T-helper 17 cell (primary cell): Measurements from ENCODE around the gene NRXN2. TPM values are rescaled to one million over a fixed set of nuclear protein-coding genes. Genes with fewer than 3 reads are reported as not detected.
A peak's percentile ranks its signal among the peaks of the same experiment; 100 is the strongest.

Experiments
- ATAC-seq: fragments of 150-1000 bp; cut with Tn5 transposase; 2 replicates; pipeline ENCODE4 v1.10.0; 2021; ENCODE audit warnings: mild to moderate bottlenecking, moderate library complexity
- DNase-seq, 3 donors: peaks; one replicate each; pipeline versions ENCODE4 v3.0.0 to v3.0.0-alpha.2; 2020 to 2021
- H3K9me3 ChIP-seq: one replicate; pipeline ENCODE4 v1.7.0; 2013; ENCODE audit warnings: low read length, mild to moderate bottlenecking; ENCODE audit not compliant: control insufficient read depth, poor library complexity, severe bottlenecking
- H3K27ac Mint-ChIP-seq: one replicate; pipeline ENCODE4 v1.8.0; 2022; ENCODE audit warnings: mild to moderate bottlenecking, moderate library complexity, mixed read lengths
- H3K27me3 Mint-ChIP-seq: one replicate; pipeline ENCODE4 v1.8.0; 2022; ENCODE audit warnings: mixed read lengths
- H3K36me3 Mint-ChIP-seq: one replicate; pipeline ENCODE4 v1.8.0; 2022; ENCODE audit warnings: low read depth, mixed read lengths
- H3K4me1 Mint-ChIP-seq: one replicate; pipeline ENCODE4 v1.8.0; 2022; ENCODE audit warnings: mild to moderate bottlenecking, mixed read lengths
- H3K4me3 Mint-ChIP-seq: one replicate; pipeline ENCODE4 v1.8.0; 2022; ENCODE audit warnings: mild to moderate bottlenecking, moderate library complexity, mixed read lengths
- total RNA-seq, 4 donors: library from RNA in 2 of 4; stranded (reverse) in 2 of 4; gene quantifications; one replicate each; pipeline ENCODE4 v1.2.3 and lab custom pipeline; 2022 to 2026

Gene NRXN2
- total RNA-seq, 2 donors from 2014 or later = 0.21 to 0.32 TPM

DNA sequence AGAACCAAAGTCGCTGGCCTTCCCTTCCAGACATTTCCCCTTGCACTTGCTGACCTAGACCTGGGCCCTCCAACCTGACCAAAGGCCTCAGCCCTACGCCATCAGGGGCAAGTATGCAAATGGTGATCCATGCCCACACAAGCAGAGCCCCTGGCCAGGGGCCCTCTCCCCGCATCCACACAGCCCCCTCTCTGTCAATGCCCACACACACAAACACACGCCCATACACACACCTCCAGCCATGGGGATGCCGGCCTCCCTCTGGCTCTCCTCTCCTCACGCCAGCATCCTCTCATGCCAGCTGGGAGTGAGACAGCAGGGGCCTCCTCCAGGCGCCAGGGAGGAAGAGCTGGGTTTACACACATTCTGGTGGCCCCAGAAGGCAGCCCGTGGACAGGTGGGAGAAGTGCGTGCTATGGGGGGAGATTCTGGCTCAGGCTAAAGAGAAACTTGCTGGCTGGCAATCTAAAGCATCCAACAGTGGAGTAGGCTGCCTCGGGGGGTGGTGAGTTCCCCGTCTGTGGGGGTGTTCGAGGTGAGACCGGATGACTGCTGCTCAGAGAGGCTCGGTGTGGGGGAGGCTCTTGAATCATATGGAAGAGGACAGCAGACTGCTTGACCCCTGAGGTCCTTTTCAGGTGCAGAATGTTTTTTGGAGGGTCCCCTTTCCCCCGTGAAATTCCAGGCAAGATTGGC, 4.8 kb downstream of the NRXN2 start:
- DNase-seq (no peak), ATAC-seq (no peak)
- H3K4me3 Mint-ChIP-seq = no peak overlapping the region
- H3K27ac Mint-ChIP-seq = no peak overlapping the region
- H3K36me3 Mint-ChIP-seq = peaks cover 4% of the 10 kb centered on the region
- no peaks in the 10 kb centered on the region for H3K9me3 ChIP-seq
- peaks cover 12% of the 10 kb centered on the region for H3K4me1 Mint-ChIP-seq
- peaks cover 73% of the 10 kb centered on the region for H3K27me3 Mint-ChIP-seq

DNA sequence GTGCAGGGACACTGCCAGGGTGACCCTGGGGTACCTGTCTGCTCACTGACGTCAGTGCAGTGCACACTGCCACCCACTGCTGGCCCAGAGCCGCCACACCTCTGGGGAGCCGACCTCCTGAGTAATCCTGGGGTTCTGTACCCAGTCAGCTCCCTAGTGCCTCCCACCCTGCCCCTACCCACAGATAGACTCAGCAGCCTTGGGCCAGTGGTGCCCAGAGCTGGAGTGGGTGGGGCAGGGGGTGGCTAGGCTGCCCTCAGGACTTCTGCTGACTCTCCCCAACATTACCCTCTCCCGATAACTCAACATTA, 5.8 kb downstream of the NRXN2 start:
- ATAC-seq (no peak), DNase-seq (no peak)
- H3K36me3 Mint-ChIP-seq = peaks cover 2% of the 10 kb centered on the region
- H3K9me3 ChIP-seq = no peaks in the 10 kb centered on the region
- no peak overlapping the region for H3K27ac Mint-ChIP-seq
- H3K4me1 Mint-ChIP-seq = peaks cover 10% of the 10 kb centered on the region
- H3K4me3 Mint-ChIP-seq = no peak overlapping the region
- peaks cover 74% of the 10 kb centered on the region for H3K27me3 Mint-ChIP-seq

DNA sequence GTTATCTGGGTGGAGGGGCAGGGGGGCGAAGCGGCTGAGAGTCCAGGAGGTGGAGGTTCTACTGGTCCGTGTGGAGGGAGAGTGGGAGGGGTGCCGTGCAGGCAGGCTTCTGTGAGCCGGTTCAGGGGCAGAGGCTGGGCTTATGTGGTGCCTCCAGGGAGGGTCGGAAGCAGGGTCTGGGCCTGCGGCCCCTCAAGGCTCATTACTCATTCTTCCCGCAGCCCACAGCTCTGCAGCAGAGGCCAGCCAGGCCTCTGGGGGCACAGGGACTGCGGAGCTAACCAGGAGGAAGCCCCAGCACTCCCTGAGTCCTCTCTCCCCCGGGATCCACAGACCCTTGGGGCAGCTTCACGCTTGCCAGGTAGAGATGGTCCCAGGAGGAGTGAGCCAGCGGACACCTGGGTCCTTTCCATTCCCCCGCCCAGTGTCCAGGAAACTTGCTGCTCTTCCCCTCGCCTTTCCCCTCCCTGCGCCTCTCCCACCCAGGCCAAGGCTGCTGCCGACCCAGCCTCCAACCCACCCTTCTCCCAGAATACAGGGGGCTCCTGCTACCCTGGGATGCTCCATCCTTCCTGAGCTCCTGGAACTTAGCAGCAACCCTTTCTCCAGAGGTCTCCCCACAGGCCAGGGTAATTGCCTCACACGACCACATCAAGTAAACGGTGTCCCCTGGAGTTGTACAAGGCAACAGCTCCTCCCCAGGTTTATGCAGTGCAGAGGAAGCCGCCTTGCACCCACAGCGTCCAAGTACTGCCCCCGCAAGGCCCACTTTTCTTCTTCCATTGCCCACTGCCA, 6.3 kb downstream of the NRXN2 start:
- DNase-seq (no peak), ATAC-seq (no peak)
- Mint-ChIP-seq H3K4me1 (peaks cover 15% of the 10 kb centered on the region), H3K4me3 (no peak overlapping the region), H3K36me3 (peaks cover 8% of the 10 kb centered on the region), H3K27ac (no peak overlapping the region), H3K27me3 (peaks cover 74% of the 10 kb centered on the region)
- no peaks in the 10 kb centered on the region for H3K9me3 ChIP-seq

DNA sequence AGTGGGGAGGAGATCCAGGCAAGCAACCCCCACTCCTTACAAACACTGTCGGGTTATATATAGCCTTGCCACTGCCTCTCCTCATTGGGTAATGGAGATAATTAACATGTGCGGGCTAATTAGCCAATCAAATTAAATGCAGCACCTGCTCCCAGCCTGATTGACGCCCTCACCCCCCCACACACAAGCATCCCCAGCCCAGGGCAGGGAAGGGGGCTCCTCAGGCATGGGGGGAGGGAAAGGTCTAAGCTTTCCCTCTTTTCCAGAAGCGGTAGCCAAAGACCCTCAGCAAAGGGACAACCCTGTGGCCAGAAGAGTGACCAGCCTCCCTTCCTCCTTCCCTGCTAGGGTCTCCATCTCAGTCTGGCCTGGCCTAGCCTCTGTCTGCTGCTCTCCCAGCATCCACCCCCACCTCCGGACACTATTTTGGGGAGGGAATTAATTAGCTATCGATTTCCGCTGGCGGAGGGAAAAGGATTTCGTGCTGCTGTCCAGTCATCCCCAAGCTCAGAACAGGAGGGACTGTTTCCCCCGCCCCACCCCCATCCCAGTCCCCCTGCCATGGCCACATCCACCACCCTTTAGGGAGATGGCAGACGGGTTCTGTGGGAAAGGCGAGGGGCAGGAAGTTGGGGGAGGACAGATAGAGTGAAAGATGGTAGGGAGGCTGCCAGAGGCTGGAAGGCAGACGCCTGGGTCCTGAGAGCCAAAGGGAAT, 7.1 kb downstream of the NRXN2 start:
- Mint-ChIP-seq H3K4me3 (no peak overlapping the region), H3K27ac (no peak overlapping the region), H3K36me3 (peaks cover 10% of the 10 kb centered on the region), H3K27me3 (peaks cover 76% of the 10 kb centered on the region), H3K4me1 (peaks cover 18% of the 10 kb centered on the region)
- no peaks in the 10 kb centered on the region for H3K9me3 ChIP-seq
- DNase-seq (no peak), ATAC-seq (no peak)

DNA sequence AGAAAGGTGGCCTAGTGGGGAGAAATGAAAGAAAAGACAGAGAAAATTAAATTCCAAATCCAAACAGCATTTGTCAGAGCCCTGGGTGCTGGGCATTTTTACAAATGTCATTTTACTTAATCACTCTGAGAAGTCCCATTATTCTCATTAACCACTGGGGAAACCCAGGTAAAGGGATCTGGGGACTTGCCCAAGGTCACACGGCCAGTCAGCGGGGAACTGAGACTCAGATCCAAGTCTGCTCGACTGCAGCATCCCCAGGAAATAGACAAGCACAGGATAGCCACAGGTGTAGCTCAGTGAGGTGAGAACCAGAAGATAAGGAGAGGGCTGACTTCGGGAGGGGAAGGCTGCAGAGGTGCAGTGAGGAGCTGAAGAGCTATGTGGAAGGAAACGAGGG, 7.9 kb downstream of the NRXN2 start:
- no peak overlapping the region for H3K27ac Mint-ChIP-seq
- no peak overlapping the region for H3K4me3 Mint-ChIP-seq
- no peak for ATAC-seq
- peaks cover 12% of the 10 kb centered on the region for H3K36me3 Mint-ChIP-seq
- peaks cover 20% of the 10 kb centered on the region for H3K4me1 Mint-ChIP-seq
- H3K27me3 Mint-ChIP-seq = peaks cover 76% of the 10 kb centered on the region
- no peaks in the 10 kb centered on the region for H3K9me3 ChIP-seq
- no peak for DNase-seq

DNA sequence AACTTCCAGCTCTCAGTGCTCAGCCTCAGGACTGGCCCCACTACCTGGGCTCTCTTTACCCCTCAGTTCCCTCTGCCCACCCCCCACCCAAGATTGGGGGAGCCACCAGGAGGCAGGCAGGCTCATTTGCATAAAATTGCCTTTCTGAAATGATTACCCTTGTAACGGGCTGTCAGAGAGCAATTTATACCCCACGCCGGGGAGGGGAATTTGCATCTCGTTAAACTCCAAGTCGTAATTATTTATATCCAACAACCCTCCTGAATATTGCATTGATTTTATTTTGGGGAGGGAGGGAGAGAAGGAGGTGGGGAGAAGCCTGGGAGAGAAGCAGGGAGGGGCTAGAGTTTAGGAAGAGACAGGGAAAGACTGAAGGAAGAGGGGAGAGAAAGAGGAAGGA, 8.3 kb downstream of the NRXN2 start:
- DNase-seq (no peak), ATAC-seq (no peak)
- Mint-ChIP-seq H3K27me3 (peaks cover 77% of the 10 kb centered on the region), H3K36me3 (peaks cover 13% of the 10 kb centered on the region), H3K4me3 (no peak overlapping the region), H3K4me1 (peaks cover 21% of the 10 kb centered on the region), H3K27ac (peak overlapping the region; percentile 11)
- no peaks in the 10 kb centered on the region for H3K9me3 ChIP-seq

DNA sequence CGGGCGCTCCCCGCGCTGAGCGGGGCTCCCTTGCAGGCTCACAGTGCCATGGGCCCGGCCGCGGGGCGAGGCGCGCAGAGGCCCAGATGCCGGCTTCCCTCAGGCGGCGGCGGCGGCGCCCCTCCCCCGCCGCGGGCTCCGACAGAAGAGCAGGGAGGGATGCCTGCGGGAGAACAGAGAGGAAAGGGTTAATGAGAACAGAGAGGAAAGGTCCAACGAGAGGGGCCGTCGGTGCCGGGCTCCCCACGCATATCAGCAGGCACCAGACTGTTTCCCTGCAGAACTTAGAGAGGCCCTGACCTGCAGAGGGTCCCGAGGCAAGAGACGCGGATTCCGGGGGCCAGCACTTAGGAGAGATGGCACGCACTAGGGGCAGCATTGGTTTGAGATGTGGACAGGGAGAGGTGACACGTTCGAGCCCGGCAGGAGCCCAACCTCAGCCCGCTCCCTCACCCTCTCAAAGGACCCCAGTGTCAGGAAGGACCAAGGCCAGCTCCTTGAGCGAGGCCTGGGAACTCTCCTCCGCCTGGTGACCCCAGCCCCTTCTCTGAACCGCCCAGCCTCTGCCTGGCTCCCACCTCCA, 9.1 kb downstream of the NRXN2 start:
- Mint-ChIP-seq H3K4me3 (peak overlapping the region; percentile 77), H3K4me1 (peaks cover 21% of the 10 kb centered on the region), H3K27me3 (peaks cover 84% of the 10 kb centered on the region), H3K36me3 (peaks cover 13% of the 10 kb centered on the region), H3K27ac (no peak overlapping the region)
- ATAC-seq (no peak), DNase-seq (no peak)
- no peaks in the 10 kb centered on the region for H3K9me3 ChIP-seq

DNA sequence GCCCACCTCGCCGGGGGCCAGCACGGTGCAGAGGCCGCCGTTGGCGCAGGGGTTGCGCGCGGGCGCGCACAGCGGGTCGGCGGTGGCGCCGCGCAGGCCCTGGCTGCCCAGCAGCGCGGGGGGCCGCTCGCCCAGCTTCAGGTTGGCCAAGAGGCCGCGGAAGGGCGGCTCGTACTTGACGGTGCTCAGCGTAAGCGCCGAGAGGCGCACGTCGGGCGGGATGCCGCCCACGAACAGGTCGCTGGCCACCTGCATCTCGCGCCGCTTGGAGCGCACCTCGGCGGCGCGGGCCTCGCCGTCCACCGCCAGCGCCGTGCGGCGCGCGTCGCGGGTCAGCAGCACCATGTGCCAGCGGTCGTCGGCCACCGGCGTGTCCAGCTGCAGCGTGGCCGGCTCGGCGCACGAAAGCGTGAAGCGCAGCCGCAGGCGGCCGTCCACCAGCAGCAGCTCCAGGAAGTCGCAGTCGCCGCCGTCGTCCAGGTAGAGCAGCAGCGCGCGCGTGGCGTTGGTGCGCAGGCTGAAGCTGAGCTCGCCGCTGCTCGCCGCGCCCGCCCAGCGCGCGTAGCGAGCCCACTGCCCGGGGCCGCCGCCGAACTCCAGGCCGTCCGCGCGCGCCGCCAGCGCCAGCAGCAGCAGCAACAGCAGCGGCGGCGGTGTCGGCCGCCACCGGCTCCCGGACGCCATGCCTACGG, 9.8 kb downstream of the NRXN2 start:
- Mint-ChIP-seq H3K27ac (no peak overlapping the region), H3K4me3 (no peak overlapping the region), H3K27me3 (peaks cover 85% of the 10 kb centered on the region), H3K4me1 (peaks cover 21% of the 10 kb centered on the region), H3K36me3 (peaks cover 15% of the 10 kb centered on the region)
- peak; percentile 51 for ATAC-seq
- DNase-seq = no peak
- no peaks in the 10 kb centered on the region for H3K9me3 ChIP-seq

DNA sequence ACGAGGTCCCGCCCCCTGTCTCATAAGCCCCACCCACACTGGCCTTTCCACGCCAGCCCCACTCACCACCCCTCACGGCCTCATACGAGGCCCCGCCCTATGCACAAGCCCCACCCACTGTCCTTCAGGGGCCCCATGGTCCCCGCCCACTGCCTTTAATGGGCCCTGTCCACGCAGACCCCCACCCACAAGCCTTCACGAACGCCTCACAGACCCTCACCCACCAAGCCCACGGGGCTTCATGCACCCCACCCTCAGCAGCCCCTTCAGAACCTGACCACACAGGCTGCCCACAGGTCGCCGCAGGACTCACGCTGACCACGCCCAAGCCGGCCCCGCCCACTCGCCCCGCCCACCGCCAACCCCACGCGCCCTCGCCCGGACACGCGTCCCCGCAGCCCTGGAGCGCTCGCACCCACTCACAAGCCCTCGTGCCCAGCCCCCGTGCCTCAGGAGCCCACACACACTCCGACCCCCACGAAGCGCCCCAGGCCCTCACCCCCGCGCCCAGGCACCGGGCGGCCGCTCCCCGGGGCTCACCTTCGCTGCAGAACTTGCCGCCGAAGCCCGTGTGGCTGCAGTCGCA, 10.5 kb downstream of the NRXN2 start:
- Mint-ChIP-seq H3K27me3 (peaks cover 85% of the 10 kb centered on the region), H3K4me3 (peak overlapping the region; percentile 70), H3K27ac (no peak overlapping the region), H3K36me3 (peaks cover 17% of the 10 kb centered on the region), H3K4me1 (peaks cover 21% of the 10 kb centered on the region)
- ATAC-seq (peak; percentile 43), DNase-seq (no peak)
- no peaks in the 10 kb centered on the region for H3K9me3 ChIP-seq

DNA sequence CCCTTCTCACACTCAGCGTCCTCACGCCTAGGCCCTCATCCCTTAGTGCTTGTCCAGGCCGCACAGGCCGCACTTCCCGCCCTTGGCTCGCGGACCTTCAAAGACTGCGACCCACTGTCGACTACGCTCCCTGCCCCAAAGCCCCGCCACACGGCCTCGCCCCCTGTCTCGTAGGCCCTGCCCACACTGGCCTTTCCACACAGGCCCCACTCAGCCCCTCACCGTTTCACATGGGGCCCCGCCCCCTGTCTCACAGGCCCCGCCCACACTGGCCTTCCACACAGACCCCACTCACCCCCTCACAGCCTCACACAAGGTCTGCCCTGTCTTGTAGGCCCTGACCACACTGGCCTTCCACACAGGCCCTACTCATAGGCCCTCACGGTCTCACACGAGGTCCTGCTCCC, 11.0 kb downstream of the NRXN2 start:
- DNase-seq (no peak), ATAC-seq (no peak)
- Mint-ChIP-seq H3K27me3 (peaks cover 85% of the 10 kb centered on the region), H3K4me3 (peak overlapping the region; percentile 70), H3K27ac (no peak overlapping the region), H3K36me3 (peaks cover 15% of the 10 kb centered on the region), H3K4me1 (peaks cover 21% of the 10 kb centered on the region)
- no peaks in the 10 kb centered on the region for H3K9me3 ChIP-seq

DNA sequence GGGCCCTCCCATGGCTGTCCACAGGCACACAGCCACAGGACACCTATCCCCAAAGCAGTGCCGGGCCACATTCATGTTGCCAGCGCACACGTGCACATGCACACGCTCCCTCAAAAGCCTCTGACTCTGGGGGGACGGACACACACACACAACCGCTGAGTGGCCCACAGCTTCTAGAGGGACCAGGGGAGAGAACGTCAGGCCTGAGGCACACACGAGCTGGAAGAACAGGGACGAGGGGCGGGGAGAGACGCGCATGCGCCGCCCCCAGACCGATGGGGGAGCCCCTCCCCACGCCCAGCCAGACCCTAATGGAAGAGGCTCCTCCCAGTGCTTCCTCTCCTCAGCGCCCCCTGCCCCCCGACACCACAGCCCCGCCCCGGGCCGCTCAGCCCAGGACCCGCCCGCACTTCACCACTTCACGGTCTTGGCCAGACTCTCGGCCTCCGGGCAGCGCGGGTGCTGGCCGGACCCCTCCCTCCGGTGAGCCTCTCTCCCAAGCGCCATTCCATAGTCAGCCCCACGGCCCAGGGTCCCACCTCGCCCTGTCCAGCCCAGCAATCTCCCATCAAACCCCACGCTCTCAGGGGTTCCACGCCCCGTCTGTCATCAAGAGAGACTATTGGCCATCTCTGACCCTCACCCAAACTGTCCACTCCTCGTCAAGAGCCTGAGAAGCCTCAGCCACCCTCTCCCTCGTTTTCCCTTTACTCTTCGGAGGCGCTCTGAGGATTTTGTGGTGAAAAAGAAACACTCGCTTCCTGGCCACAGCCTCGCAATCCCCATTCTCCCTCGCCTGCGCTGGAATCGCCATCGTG, 11.7 kb downstream of the NRXN2 start:
- no peaks in the 10 kb centered on the region for H3K9me3 ChIP-seq
- Mint-ChIP-seq H3K27me3 (peaks cover 85% of the 10 kb centered on the region), H3K4me3 (peak overlapping the region; percentile 68), H3K4me1 (peaks cover 23% of the 10 kb centered on the region), H3K27ac (no peak overlapping the region), H3K36me3 (peaks cover 15% of the 10 kb centered on the region)
- ATAC-seq (no peak), DNase-seq (no peak)
